Suppressor macrophage treated with lipopolysaccharide for 1 hour (primary cell): ENCODE results near the gene CPXM2.

ENCODE experiments used
- DNase-seq, 3 donors: peaks; one replicate each; pipeline ENCODE4 v3.0.0-alpha.2; 2020 to 2022

Gene CPXM2

GRCh38 chr10:123904834-123905409, 13.3 kb upstream of the CPXM2 start:
- no peak for DNase-seq

DNA sequence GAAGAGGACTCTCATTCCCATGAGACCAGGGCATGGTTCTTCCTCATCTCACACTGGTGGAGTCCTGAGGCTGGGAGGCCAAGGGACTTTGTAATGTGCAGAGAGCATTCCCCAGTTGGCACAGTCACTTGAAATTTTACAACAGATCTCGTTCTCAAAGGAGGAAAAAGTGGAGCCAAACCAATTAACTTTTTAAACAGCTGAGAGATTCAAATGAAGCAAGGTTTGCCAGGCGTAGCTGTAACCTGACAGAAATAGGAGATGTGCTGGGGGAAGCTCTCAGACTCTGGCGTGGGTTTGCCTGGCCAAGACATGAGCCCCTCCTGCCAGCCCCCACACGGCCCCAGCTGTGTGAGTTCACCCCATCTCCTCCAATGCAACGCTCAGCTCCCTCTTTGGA, 12.0 kb upstream of the CPXM2 start:
- no peak for DNase-seq

DNA sequence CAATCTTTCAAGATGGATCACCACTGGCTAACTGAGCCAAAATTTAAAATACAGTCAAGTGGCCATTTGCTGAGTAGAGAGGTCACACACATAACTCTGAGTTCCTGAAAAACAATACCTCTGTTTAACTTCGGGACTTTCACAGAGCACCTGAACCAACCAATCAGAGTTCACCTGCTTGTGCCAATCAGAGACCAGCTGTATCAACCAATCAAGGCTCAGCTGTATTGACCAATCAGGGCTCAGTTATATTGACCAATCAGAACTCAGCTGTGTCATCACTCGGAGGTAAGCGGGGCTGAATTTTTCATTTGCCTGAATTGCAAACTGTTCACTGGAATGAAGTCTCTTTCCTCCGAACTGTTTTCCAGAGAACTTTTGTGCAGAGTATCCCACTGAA, 10.0 kb upstream of the CPXM2 start:
- no peak for DNase-seq

- no peak for DNase-seq
Observed at GRCh38 chr10:123897146-123897545, 5.5 kb upstream of the CPXM2 start.

DNA sequence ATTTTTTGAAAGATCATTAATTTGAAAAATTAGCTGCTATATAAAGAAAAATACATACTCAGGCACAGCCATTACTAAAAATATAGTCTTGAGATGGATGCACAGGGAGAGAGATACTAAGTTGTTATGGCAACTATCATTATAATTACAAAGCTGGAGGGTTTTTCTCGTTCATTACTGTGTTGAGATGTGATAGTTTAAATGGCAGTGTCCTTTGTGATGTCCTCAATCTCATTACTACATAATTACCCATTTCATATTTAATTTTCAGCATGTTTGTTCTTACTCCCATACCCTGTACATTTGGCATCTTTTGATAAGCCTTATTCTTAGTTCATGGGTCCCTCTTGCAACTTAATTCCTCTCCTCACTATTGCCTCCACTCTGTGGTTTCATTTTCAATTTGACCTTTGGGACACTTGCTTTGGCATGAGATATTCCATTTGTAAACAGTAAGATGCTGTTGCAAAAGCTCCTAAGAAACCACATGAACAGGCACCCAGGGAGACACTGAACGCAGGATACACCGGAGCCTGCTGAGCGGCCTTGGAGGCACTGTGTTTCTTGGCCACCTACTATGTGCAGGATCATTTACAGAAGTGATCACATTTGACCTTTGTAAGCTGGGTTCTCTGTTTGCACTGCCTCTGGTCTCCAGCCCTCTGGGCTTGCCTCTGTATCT, 4.8 kb upstream of the CPXM2 start:
- no peak for DNase-seq

GRCh38 chr10:123893651-123894050, 2.0 kb upstream of the CPXM2 start:
- no peak for DNase-seq

- no peak for DNase-seq
Observed at GRCh38 chr10:123890756-123891143, 857 bp downstream of the CPXM2 start.

GRCh38 chr10:123890226-123890625, 1.4 kb downstream of the CPXM2 start:
- no peak for DNase-seq

DNA sequence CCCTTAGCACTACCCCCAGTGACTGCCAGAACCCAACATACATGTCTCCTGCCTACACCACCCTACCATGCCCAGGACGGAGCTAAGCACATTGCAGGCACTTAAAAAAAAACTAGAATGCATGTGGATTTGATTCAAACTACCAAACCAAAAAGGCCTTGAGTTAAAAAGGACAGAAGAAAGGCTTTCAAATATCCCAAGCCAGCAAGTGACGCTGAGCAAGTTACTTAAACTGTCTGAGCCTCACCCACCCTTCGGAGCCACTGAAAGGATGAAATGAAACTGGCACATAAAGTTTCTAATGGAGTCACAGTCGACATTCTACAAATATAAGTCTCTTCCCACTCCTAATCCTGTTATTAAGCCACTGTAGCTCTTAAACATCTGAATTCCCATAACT, 1.8 kb downstream of the CPXM2 start:
- no peak for DNase-seq

DNA sequence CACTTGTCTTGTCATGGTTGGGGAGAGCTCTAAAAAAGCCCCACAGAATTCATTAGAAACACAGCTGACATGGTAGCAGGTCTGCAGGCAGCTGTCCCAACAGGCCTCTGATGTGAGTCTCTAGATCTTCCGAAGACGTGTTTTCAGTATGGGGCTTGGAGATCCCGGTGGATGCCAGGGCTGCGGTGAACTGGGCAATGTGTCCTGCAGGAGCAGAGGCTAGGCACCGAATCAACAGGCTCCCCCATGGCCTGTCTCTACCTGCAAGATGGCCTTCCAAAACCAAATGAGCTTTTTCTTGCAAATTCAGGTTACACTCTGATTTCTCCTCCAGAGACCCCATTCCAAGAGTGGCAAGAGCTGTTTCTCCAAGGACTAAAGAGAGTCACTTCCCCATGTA, 2.9 kb downstream of the CPXM2 start:
- no peak for DNase-seq

DNA sequence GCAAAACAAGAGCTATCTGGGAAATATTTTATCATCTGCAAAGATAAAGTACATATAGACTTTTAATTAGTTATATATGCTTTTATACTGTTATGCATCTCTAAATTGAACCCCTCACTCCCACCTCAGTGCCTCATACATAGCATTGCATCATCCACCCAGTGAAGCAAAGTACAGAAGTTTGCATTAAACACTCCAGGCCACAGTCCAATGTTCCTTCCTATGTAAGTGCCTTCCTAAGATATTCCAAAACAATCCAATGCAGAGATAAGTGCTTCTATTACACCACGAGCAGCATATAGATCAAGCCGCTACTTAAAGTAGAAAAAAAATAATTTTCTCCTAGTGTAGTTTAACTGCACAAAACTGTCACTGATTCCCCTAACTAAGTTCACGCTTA, 3.4 kb downstream of the CPXM2 start:
- no peak for DNase-seq

DNA sequence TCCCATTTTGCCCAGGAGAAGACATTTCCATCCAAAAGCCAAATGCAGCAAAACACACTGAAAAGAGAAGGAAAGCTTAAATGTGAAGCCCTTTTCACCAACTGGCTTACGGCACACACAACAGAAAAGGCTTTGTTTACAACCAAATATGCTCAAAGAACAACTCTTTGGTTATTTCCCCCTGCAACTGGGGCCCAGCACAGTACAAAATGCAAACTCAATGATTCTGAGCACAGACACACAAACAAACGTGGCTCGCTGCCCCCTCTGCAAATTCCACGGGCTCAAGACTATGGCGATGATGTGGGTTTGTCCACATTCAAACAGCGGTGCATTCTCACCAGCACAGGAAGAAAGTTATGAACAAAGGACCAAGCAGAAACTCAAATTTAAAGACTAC, 5.3 kb downstream of the CPXM2 start:
- DNase-seq, result no peak

DNA sequence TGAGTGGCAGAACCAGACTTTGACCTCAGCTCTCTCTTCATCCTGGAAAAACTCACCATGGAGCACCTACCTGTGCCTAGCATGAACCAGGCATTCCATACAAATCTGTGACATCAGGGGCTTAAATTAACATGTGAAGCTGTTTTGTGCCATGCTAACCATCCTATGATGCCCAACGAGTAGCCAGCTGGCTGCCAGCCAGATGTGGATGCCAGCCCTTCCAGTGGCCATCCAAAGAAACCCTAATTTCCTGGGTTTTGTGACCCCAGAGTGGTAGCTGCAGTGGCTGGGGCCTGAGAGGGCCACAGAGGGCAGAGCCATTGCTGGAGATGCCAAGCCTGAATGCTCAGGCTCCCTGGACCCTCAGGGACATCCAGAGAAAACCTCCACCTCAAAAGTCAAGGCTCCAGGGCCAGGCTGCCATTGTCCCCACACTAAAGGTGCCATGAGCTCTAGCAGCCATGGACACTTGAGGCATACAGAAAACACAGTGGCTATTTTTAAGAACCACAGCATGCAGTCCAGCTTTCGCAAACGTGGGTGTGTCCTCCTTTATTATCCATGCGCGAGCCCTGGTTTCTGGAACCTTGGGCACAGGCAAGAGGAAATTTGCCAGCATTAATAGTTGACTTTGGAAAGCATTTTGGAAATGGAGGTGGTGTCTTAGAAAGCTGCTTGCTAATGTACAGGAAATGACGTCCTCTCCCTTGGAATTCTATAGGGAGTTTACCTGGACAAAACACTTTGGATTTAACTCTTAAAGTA, 6.0 kb downstream of the CPXM2 start:
- DNase-seq, result no peak

DNA sequence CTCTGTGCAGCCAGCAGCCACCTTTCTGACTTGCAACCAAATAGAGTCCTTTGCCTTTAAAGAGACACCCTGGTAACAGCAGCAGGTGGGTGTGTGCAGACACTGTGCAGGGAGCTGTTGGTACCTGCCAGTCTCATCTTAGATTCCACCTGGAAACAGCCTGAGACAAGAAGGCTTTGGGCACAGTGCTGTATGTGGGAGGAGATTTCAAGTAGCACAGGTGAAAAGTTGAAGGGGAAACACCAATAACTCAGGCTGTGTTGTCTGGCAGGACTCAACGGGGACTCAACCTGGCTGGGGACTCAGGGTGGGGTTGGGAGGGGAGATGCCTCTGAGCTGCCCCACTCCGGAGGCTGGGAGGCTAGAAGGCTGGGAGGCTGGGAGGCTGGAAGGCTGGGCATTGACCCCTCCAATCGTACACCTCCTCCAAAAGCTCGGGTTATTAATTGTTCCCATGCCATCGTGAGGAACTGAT, 6.7 kb downstream of the CPXM2 start:
- DNase-seq, result no peak

- no peak for DNase-seq
Observed at GRCh38 chr10:123884351-123884906, 7.2 kb downstream of the CPXM2 start.

GRCh38 chr10:123883673-123884320, 7.8 kb downstream of the CPXM2 start:
- DNase-seq, result peak in 1 of 3 donors; percentile 13

DNA sequence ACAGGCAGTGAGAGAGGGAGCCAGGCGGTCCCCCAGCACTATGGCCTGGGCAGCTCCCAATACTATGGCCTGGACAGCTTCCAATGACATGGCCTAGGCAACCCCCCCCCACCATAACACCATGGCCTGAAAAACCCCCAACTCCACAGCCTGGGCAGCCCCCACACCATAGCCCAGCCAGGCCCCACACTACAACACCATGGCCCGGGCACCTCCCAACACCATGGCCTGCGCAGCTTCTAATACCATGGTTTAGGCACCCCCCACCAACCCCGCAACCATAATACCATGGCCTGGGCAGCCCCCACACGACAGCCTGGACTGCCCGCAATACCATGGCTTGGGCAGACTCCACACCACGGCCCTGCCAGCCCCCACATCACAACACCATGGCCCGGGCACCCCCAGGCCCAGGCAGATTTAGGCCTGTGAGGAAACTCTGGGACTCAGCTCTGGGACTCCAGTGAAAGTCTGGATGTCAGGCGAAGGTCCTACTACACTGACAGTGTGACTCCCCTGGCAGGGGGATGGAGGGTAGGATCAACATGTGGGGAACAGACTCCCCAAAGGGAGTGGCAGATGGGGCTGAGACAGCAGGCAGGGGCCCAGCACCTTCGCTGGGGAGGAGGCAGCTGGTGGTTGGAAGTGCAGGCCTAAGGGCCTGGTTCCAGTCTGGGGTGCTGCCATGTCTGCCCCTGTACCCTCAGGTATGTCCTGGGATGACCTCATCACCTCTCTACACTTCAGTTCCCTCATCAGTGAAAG, 8.7 kb downstream of the CPXM2 start:
- DNase-seq, result no peak

GRCh38 chr10:123882177-123882576, 9.4 kb downstream of the CPXM2 start:
- DNase-seq, result no peak

GRCh38 chr10:123879606-123880257, 11.9 kb downstream of the CPXM2 start:
- no peak for DNase-seq

DNA sequence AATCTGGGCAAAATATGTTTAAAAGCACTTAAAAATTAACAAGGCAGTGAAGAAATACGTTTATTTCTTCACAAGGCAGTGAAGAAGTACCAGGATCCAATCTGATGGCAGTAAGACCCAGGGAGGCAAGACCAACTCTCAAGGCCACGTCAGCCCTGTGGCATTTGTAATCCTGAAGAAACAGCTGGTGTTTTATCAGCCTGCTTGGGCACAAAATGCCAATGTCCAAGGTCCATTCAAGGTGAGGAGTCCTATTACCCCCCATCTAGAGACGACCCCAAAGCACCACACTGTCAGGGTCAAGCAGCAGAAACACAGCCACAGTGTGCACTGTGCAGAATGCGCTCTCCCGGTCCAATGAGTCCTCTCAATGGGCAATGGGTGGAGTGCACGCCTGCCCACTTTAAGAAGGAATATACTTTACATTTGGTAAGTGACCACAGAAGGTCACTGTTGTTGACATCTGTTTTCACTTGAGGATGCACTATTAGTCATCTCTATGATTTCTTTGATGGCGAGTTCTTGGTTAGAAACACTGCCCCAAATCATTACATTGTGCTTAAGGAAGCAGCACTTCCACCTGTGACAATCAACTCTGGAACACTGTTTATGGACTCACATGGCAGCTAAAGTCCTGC, 12.8 kb downstream of the CPXM2 start:
- no peak for DNase-seq

GRCh38 chr10:123870260-123870659, 21.3 kb downstream of the CPXM2 start:
- no peak for DNase-seq

DNA sequence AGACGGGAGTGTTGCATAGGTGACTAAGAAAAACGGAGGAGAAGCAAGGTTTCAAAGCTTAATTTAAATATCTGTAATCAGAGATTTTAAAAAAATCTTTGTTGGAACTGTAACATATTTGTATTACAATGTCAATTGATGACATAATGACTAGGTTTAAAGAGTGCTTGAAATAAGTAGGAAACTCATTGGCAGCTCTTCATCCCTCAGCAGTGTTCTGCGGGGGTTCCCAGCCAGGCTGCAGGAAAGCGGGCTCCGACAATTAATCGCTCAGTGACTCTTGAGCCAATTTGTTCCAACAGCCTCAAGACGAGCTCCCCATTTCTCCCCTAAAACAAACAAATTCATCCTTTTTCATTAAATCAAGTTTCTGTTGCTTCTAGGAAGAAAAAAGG, 22.6 kb downstream of the CPXM2 start:
- no peak for DNase-seq
